Glutamatergic neuron (in vitro differentiated cells): ENCODE results near the gene GPR25. TPM values are rescaled to one million over a fixed set of nuclear protein-coding genes. Genes with fewer than 3 reads are reported as not detected.

Experiments used
- DNase-seq: peaks from one replicate; pipeline ENCODE4 v3.0.0; 2022
- H3K27ac Mint-ChIP-seq: one replicate; pipeline ENCODE4 v1.8.0; 2020; ENCODE audit warnings: mild to moderate bottlenecking, mixed read lengths, inconsistent platforms; ENCODE audit not compliant: unreplicated experiment
- H3K27me3 Mint-ChIP-seq: one replicate; pipeline ENCODE4 v1.8.0; 2020; ENCODE audit warnings: mild to moderate bottlenecking, moderate library complexity, mixed read lengths, inconsistent platforms; ENCODE audit not compliant: unreplicated experiment
- H3K36me3 Mint-ChIP-seq: one replicate; pipeline ENCODE4 v1.8.0; 2020; ENCODE audit warnings: mild to moderate bottlenecking, mixed read lengths, inconsistent platforms; ENCODE audit not compliant: unreplicated experiment
- H3K4me1 Mint-ChIP-seq: one replicate; pipeline ENCODE4 v1.8.0; 2020; ENCODE audit warnings: mild to moderate bottlenecking, low read depth, mixed read lengths, inconsistent platforms; ENCODE audit not compliant: unreplicated experiment
- H3K4me3 Mint-ChIP-seq: one replicate; pipeline ENCODE4 v1.8.0; 2020; ENCODE audit warnings: mild to moderate bottlenecking, mixed read lengths, inconsistent platforms; ENCODE audit not compliant: unreplicated experiment
- H3K9me3 Mint-ChIP-seq: one replicate; pipeline ENCODE4 v1.8.0; 2020; ENCODE audit warnings: mild to moderate bottlenecking, moderate library complexity, mixed read lengths, inconsistent platforms; ENCODE audit not compliant: unreplicated experiment
- CTCF ChIP-seq: fragments of 200-600 bp; sonication (generic); IDR thresholded peaks from one replicate; pipeline ENCODE4 v1.5.0; 2021; ENCODE audit not compliant: partially characterized antibody, unreplicated experiment
- total RNA-seq: library from RNA; stranded (reverse); fragmentation: NEBNext Ultra II Directional; extraction: Animal tissue kit (Norgen Biotek cat#: 25700); gene quantifications from one replicate; pipeline ENCODE4 v1.2.1, GENCODE V29; 2021; ENCODE audit not compliant: unreplicated experiment

Gene GPR25
- total RNA-seq, 1 donor from 2014 or later, result not detected

GRCh38 chr1:200901350-200901749, 28.6 kb downstream of the GPR25 start:
- Mint-ChIP-seq H3K36me3 (no peaks in the 10 kb centered on the region), H3K4me3 (no peak overlapping the region), H3K4me1 (peaks cover 6% of the 10 kb centered on the region), H3K9me3 (no peaks in the 10 kb centered on the region), H3K27me3 (no peaks in the 10 kb centered on the region), H3K27ac (no peak overlapping the region)
- TF ChIP-seq CTCF, result no peak
- DNase-seq, result no peak

GRCh38 chr1:200901796-200902444, 29.1 kb downstream of the GPR25 start:
- TF ChIP-seq CTCF, result no peak
- Mint-ChIP-seq H3K27me3 (no peaks in the 10 kb centered on the region), H3K27ac (no peak overlapping the region), H3K4me3 (no peak overlapping the region), H3K4me1 (peaks cover 3% of the 10 kb centered on the region), H3K36me3 (no peaks in the 10 kb centered on the region), H3K9me3 (no peaks in the 10 kb centered on the region)
- no peak for DNase-seq

DNA sequence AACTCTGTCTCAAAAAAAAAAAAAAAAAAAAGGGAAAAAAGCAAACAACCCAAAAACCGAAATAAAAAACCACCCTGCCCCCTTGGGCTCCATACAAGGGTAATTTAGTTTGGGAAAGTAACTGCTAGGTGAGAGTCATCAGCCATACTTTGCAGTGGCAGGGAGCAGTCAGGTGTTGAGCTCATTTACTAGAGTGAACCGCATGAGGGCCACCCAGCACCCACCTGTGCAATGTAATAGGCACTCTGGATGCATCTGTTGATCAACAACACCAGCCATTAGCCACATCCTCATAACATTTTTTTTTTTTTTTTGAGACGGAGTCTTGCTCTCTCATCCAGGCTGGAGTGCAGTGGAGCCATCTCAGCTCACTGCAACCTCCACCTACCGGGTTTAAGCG, 31.0 kb downstream of the GPR25 start:
- TF ChIP-seq CTCF, result no peak
- Mint-ChIP-seq H3K27me3 (no peaks in the 10 kb centered on the region), H3K9me3 (peaks cover 1% of the 10 kb centered on the region), H3K4me1 (no peaks in the 10 kb centered on the region), H3K36me3 (no peaks in the 10 kb centered on the region), H3K27ac (no peak overlapping the region), H3K4me3 (no peak overlapping the region)
- DNase-seq, result no peak

DNA sequence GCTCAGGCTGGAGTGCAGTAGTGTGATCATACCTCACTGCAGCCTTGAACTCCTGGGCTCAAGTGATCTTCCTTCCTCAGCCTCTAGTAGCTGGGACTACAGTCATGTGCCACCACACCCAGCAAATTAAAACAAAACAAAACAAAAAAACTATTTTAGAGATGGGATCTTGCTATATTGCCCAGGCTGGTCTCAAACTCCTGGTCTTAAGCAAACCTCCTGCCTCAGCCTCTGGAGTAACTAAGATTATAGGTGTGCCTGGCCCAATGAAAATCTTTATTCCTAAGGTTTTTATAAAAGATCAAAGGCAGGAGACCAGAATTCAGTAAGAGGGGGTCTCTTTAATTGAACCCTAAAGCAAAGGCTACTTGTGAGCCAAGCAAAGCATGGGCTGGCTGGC, 32.0 kb downstream of the GPR25 start:
- H3K27ac Mint-ChIP-seq, result no peak overlapping the region
- no peak for TF ChIP-seq CTCF
- no peak for DNase-seq
- H3K4me1 Mint-ChIP-seq, result no peaks in the 10 kb centered on the region
- H3K36me3 Mint-ChIP-seq, result no peaks in the 10 kb centered on the region
- H3K27me3 Mint-ChIP-seq, result no peaks in the 10 kb centered on the region
- no peak overlapping the region for H3K4me3 Mint-ChIP-seq
- H3K9me3 Mint-ChIP-seq, result peaks cover 1% of the 10 kb centered on the region

DNA sequence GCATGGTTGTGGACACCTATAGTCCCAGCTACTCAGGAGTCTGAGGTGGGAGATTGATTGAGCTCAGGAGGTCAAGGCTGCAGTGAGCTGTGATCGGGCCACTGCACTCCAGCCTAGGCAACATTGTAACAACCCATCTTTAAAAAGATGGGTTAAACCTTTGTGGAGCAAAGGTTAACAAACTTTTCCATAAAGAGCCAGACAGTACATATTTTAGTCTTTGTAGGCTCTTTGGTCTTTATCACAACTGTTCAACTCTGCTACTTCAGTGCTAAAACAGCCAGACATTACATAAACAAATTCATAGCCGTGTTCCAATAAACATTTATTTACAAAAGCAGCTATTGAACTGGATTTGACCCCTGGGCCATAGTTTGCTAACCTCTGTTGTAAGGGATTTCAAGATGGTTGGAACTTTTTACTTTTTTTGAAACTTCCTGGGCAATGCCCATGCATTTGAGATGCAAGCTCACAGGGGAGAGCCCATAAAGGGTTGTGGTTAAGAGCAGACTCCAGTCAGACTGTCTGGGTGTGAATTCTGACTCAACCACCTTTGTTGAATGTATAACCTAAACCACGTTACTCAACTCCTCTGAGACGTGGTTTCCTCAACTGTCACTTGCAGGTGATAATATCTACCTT, 32.8 kb downstream of the GPR25 start:
- no peak for DNase-seq
- TF ChIP-seq CTCF, result no peak
- no peak overlapping the region for H3K27ac Mint-ChIP-seq
- H3K9me3 Mint-ChIP-seq, result peaks cover 1% of the 10 kb centered on the region
- H3K27me3 Mint-ChIP-seq, result no peaks in the 10 kb centered on the region
- no peaks in the 10 kb centered on the region for H3K4me1 Mint-ChIP-seq
- no peak overlapping the region for H3K4me3 Mint-ChIP-seq
- H3K36me3 Mint-ChIP-seq, result no peaks in the 10 kb centered on the region
